Neural cell (in vitro differentiated cells): ENCODE data around the gene EVA1A. TPM values are rescaled to one million over a fixed set of nuclear protein-coding genes. Genes with fewer than 3 reads are reported as not detected.

Source experiments
- H2AFZ ChIP-seq: fragments of 200-600, 300-800 bp; sonication (generic), shearing (Covaris generic); 2 replicates; pipeline ENCODE4 v1.6.0; 2014; ENCODE audit warnings: low read depth, mild to moderate bottlenecking, antibody characterized with exemption, low read length, moderate library complexity
- H3F3A ChIP-seq: fragments of 200-600 bp; shearing (Covaris generic); 2 replicates; pipeline ENCODE4 v1.6.1; 2016; ENCODE audit warnings: mild to moderate bottlenecking, moderate library complexity, mixed read lengths, antibody characterized with exemption, low read length; ENCODE audit not compliant: insufficient read depth, poor library complexity, severe bottlenecking
- H3K27ac ChIP-seq: fragments of 200-600, 300-800 bp; sonication (generic), shearing (Covaris generic); 2 replicates; pipeline ENCODE4 v1.5.1; 2014; ENCODE audit warnings: mild to moderate bottlenecking, low read length, moderate library complexity
- H3K27me3 ChIP-seq: fragments of 300-800, 200-600 bp; sonication (generic), shearing (Covaris generic); 2 replicates; pipeline ENCODE4 v1.6.0; 2014; ENCODE audit warnings: mild to moderate bottlenecking, low read depth, low read length, moderate library complexity; ENCODE audit not compliant: insufficient read depth
- H3K36me3 ChIP-seq: fragments of 300-800, 200-600 bp; sonication (generic), shearing (Covaris generic); 2 replicates; pipeline ENCODE4 v1.5.1; 2014; ENCODE audit warnings: mild to moderate bottlenecking, antibody characterized with exemption, low read length, moderate library complexity; ENCODE audit not compliant: insufficient read depth
- H3K4me2 ChIP-seq: fragments of 300-800, 200-600 bp; sonication (generic), shearing (Covaris generic); 2 replicates; pipeline ENCODE4 v1.6.0; 2014; ENCODE audit warnings: mild to moderate bottlenecking, low read length
- H3K4me3 ChIP-seq: fragments of 300-800, 200-600 bp; sonication (generic), shearing (Covaris generic); 2 replicates; pipeline ENCODE4 v1.5.1; 2014; ENCODE audit warnings: mild to moderate bottlenecking, low read length, moderate library complexity
- H3K79me2 ChIP-seq: fragments of 200-600 bp; shearing (Covaris generic); replicated peaks from 2 replicates; pipeline ENCODE4 v1.6.0; 2014; ENCODE audit warnings: mild to moderate bottlenecking, low read length, moderate library complexity; ENCODE audit not compliant: insufficient read depth
- H3K9ac ChIP-seq: fragments of 300-800, 200-600 bp; sonication (generic), shearing (Covaris generic); 2 replicates; pipeline ENCODE4 v1.6.1; 2016; ENCODE audit warnings: mild to moderate bottlenecking, low read length, mixed read lengths
- H3K9me2 ChIP-seq: fragments of 200-600 bp; shearing (Covaris generic); 2 replicates; pipeline ENCODE4 v1.6.1; 2016; ENCODE audit warnings: mild to moderate bottlenecking, low read length, mixed read lengths; ENCODE audit not compliant: insufficient read depth
- H3K9me3 ChIP-seq: fragments of 200-600, 300-800 bp; sonication (generic), shearing (Covaris generic); 2 replicates; pipeline ENCODE4 v1.6.1; 2016; ENCODE audit warnings: mild to moderate bottlenecking, mixed run types, low read length, moderate library complexity, mixed read lengths
- H4K20me1 ChIP-seq: fragments of 200-600 bp; shearing (Covaris generic); 2 replicates; pipeline ENCODE4 v1.6.1; 2016; ENCODE audit warnings: mild to moderate bottlenecking, mixed run types; ENCODE audit not compliant: insufficient read depth
- EP300 ChIP-seq: fragments of 450-650 bp; conservative IDR thresholded peaks from 2 replicates; pipeline ENCODE4 v1.6.1; 2014; ENCODE audit warnings: antibody characterized with exemption, mild to moderate bottlenecking, moderate library complexity; ENCODE audit not compliant: poor library complexity, severe bottlenecking
- EZH2 ChIP-seq: fragments of 200-600, 300-800 bp; shearing (Covaris generic), sonication (generic); IDR thresholded peaks from 2 replicates; pipeline ENCODE4 v1.6.1; 2014; ENCODE audit warnings: antibody characterized with exemption, low read length, borderline replicate concordance, mild to moderate bottlenecking; ENCODE audit not compliant: insufficient read depth, poor library complexity, severe bottlenecking
- MXI1 ChIP-seq: fragments of 450-650 bp; conservative IDR thresholded peaks from 2 replicates; pipeline ENCODE4 v1.6.1; 2014; ENCODE audit warnings: antibody characterized with exemption, mild to moderate bottlenecking; ENCODE audit not compliant: poor library complexity, severe bottlenecking
- POLR2AphosphoS5 ChIP-seq: IDR thresholded peaks from 2 replicates; pipeline ENCODE4 v1.6.1; 2012
- RAD21 ChIP-seq: fragments of 450-650 bp; conservative IDR thresholded peaks from 2 replicates; pipeline ENCODE4 v1.6.1; 2014; ENCODE audit warnings: antibody characterized with exemption, mild to moderate bottlenecking, moderate library complexity
- REST ChIP-seq: IDR thresholded peaks from 2 replicates; pipeline ENCODE4 v1.6.1; 2012; ENCODE audit warnings: borderline replicate concordance
- TAF1 ChIP-seq: IDR thresholded peaks from 2 replicates; pipeline ENCODE4 v1.6.1; 2012; ENCODE audit warnings: low read depth
- polyA plus RNA-seq: library from polyadenylated mRNA; depleted of rRNA; stranded (reverse); fragments of >200 nt; gene quantifications from 2 replicates; pipeline ENCODE4 v1.2.3, GENCODE V29; 2014
- TF ChIP-seq, protein P1 (sequence below): fragments of 450-650 bp; IDR thresholded peaks from 2 replicates; pipeline ENCODE4 v1.5.1; 2014; ENCODE audit warnings: antibody characterized with exemption, mild to moderate bottlenecking, moderate library complexity; ENCODE audit not compliant: poor library complexity, severe bottlenecking

EVA1A gene
- polyA plus RNA-seq, 1 donor from 2014 or later, result not detected

DNA sequence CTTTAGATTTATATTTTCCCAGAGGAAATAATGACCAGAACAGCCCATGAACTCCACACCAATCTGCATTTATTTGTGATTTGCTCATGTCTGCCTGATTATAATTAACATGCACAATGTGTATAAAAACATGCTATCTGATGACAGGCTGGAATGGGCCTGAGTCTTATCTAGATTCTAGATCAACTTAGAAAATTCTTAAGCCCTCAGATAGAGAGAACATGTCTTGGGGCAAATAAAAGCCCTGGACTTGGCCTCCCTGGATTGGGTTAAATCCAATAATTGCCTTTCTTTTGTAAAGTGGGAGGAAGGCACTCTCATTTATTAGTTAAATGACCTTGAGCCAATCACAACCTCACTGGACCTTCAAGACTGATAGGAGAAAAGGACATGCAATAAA is 61.8 kb downstream of the EVA1A start:
- Histone ChIP-seq H3F3A (no peaks in the 10 kb centered on the region), H3K9me3 (no peaks in the 10 kb centered on the region), H3K36me3 (no peaks in the 10 kb centered on the region), H3K4me3 (no peak overlapping the region), H4K20me1 (no peaks in the 10 kb centered on the region), H3K9me2 (no peaks in the 10 kb centered on the region), H3K4me2 (no peak overlapping the region), H3K27me3 (no peaks in the 10 kb centered on the region), H2AFZ (no peak overlapping the region), H3K9ac (no peak overlapping the region), H3K27ac (no peak overlapping the region), H3K79me2 (no peaks in the 10 kb centered on the region)
- no peak for TF ChIP-seq MXI1

GRCh38 chr2:75497256-75497655 is 63.5 kb downstream of the EVA1A start:
- H4K20me1 ChIP-seq, result no peaks in the 10 kb centered on the region
- H2AFZ ChIP-seq, result no peak overlapping the region
- no peak overlapping the region for H3K27ac ChIP-seq
- H3K9me3 ChIP-seq, result no peaks in the 10 kb centered on the region
- no peak overlapping the region for H3K9ac ChIP-seq
- H3K9me2 ChIP-seq, result no peaks in the 10 kb centered on the region
- H3K36me3 ChIP-seq, result no peaks in the 10 kb centered on the region
- H3K79me2 ChIP-seq, result no peaks in the 10 kb centered on the region
- no peak overlapping the region for H3K4me2 ChIP-seq
- no peaks in the 10 kb centered on the region for H3F3A ChIP-seq
- no peaks in the 10 kb centered on the region for H3K27me3 ChIP-seq
- TF ChIP-seq TAF1 (no peak), POLR2AphosphoS5 (no peak), EZH2 (no peak), REST (no peak), RAD21 (no peak)
- TF ChIP-seq, protein P1, sequence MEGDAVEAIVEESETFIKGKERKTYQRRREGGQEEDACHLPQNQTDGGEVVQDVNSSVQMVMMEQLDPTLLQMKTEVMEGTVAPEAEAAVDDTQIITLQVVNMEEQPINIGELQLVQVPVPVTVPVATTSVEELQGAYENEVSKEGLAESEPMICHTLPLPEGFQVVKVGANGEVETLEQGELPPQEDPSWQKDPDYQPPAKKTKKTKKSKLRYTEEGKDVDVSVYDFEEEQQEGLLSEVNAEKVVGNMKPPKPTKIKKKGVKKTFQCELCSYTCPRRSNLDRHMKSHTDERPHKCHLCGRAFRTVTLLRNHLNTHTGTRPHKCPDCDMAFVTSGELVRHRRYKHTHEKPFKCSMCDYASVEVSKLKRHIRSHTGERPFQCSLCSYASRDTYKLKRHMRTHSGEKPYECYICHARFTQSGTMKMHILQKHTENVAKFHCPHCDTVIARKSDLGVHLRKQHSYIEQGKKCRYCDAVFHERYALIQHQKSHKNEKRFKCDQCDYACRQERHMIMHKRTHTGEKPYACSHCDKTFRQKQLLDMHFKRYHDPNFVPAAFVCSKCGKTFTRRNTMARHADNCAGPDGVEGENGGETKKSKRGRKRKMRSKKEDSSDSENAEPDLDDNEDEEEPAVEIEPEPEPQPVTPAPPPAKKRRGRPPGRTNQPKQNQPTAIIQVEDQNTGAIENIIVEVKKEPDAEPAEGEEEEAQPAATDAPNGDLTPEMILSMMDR, result no peak
- H3K4me3 ChIP-seq, result no peak overlapping the region

DNA sequence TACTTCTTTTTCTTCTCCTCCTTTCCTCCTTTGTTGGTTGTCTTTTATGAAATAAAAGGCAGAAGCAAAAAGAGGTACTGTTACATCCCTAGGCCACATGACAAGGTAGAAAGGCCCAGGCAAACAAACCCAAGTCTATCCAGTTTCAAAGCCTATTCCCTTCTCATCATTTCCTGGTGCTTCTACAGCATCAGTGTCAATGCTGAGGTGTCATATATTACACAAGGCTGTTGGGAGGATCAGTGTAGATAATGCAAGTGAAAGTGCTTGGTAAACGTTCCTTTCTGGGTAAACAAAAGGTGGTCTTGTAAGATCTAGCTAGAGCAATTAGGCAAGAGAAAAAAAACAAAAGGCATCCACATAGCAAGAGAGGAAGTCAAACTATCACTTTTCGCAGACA is 64.9 kb downstream of the EVA1A start:
- no peaks in the 10 kb centered on the region for H3K36me3 ChIP-seq
- TF ChIP-seq RAD21 (no peak), EZH2 (no peak), POLR2AphosphoS5 (no peak), REST (no peak), EP300 (no peak)
- H3K9ac ChIP-seq, result no peak overlapping the region
- H3K27me3 ChIP-seq, result no peaks in the 10 kb centered on the region
- H3K4me3 ChIP-seq, result no peak overlapping the region
- H3K79me2 ChIP-seq, result no peaks in the 10 kb centered on the region
- H4K20me1 ChIP-seq, result no peaks in the 10 kb centered on the region
- H3K4me2 ChIP-seq, result no peak overlapping the region
- H3K27ac ChIP-seq, result no peak overlapping the region
- no peaks in the 10 kb centered on the region for H3K9me2 ChIP-seq
- no peaks in the 10 kb centered on the region for H3K9me3 ChIP-seq
- H2AFZ ChIP-seq, result no peak overlapping the region
- H3F3A ChIP-seq, result no peaks in the 10 kb centered on the region
